HuH-7 (cell line): ENCODE measurements around the gene TJP1.
"Not testable (repeated sequence)": the region's sequence is repeated elsewhere in the genome, so short reads cannot be mapped to it uniquely, and the experiment has no call there.

ENCODE experiments used
- DNase-seq: peaks from one replicate; pipeline ENCODE4 v3.0.0; 2011; ENCODE audit warnings: low spot score

Gene TJP1

GRCh38 chr15:29753506-29753905, 68.8 kb downstream of the TJP1 start:
- no peak for DNase-seq

- no peak for DNase-seq
Measured at GRCh38 chr15:29750754-29751153, 71.5 kb downstream of the TJP1 start.

GRCh38 chr15:29749365-29750086, 72.7 kb downstream of the TJP1 start:
- no peak for DNase-seq

GRCh38 chr15:29747837-29748417, 74.3 kb downstream of the TJP1 start:
- DNase-seq: no peak

- DNase-seq: no peak
Measured at GRCh38 chr15:29743475-29743874, 78.8 kb downstream of the TJP1 start.

GRCh38 chr15:29740692-29741311, 81.5 kb downstream of the TJP1 start:
- DNase-seq: no peak

- DNase-seq: peak; percentile 11
Measured at GRCh38 chr15:29736744-29737020, 85.6 kb downstream of the TJP1 start.

GRCh38 chr15:29736012-29736743, 86.1 kb downstream of the TJP1 start:
- DNase-seq: no peak

GRCh38 chr15:29734917-29735572, 87.2 kb downstream of the TJP1 start:
- no peak for DNase-seq

- no peak for DNase-seq
Measured at GRCh38 chr15:29731865-29732264, 90.4 kb downstream of the TJP1 start.

GRCh38 chr15:29730471-29730870, 91.8 kb downstream of the TJP1 start:
- DNase-seq: not testable (repeated sequence)

GRCh38 chr15:29728418-29728817, 93.8 kb downstream of the TJP1 start:
- no peak for DNase-seq

GRCh38 chr15:29727871-29728270, 94.4 kb downstream of the TJP1 start:
- DNase-seq: no peak

- no peak for DNase-seq
Measured at GRCh38 chr15:29726553-29726952, 95.7 kb downstream of the TJP1 start.

GRCh38 chr15:29724026-29724425, 98.2 kb downstream of the TJP1 start:
- no peak for DNase-seq

- DNase-seq: no peak
Measured at GRCh38 chr15:29713784-29714183, 108.5 kb downstream of the TJP1 start.

- DNase-seq: no peak
Measured at GRCh38 chr15:29712149-29712885, 110.0 kb downstream of the TJP1 start.

- no peak for DNase-seq
Measured at GRCh38 chr15:29711531-29711930, 110.7 kb downstream of the TJP1 start.

GRCh38 chr15:29708519-29708918, 113.7 kb downstream of the TJP1 start:
- no peak for DNase-seq

- no peak for DNase-seq
Measured at GRCh38 chr15:29704950-29705597, 117.2 kb downstream of the TJP1 start.

GRCh38 chr15:29701151-29701550, 121.1 kb downstream of the TJP1 start:
- no peak for DNase-seq
